ENCODE results near the gene HOXB2. TPM values are rescaled to one million over a fixed set of nuclear protein-coding genes. Genes with fewer than 3 reads are reported as not detected.

Gene HOXB2
- total RNA-seq, 2 donors from 2014 or later, result 4.8 to 5.5 TPM

DNA sequence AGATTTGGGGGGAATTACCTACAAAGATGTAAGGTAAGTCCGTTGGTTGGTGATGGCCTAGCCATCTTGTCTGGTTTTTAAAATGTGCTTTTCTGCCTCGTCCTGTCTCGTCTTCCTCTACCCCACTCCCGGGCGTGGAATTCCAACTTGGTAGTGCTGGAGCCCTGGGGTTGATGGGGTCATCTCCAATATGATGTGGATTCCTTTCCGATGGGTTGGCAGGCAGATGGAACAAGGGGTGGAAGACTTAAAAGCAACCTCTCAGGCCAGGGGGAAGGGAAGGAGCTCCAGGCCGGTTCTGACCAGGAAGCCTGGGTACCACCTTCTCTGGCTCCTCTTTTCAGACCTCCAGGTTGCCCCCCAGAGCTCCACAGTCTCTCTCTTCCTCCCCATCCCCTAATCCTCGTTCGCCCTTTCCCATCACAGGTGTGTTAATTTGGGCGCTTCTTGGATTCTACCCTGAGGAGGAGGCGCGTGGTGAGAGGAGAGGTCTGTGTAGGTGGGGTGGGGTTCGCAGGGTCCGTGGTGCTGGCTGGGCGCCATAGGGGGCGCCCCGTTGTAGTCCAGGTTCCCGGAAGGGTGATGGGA, 5.1 kb upstream of the HOXB2 start:
- Histone ChIP-seq H3K4me3 (no peak overlapping the region), H3K9me3 (no peaks in the 10 kb centered on the region), H3K36me3 (no peaks in the 10 kb centered on the region), H3K27me3 (peaks cover 4 to 5% of the 10 kb centered on the region in 2 donors), H3K27ac (no peak overlapping the region), H3K4me1 (peaks cover 0 to 13% of the 10 kb centered on the region in 2 donors)
- no peak for DNase-seq (ENCODE audit: low spot score)
- TF ChIP-seq, protein P1, sequence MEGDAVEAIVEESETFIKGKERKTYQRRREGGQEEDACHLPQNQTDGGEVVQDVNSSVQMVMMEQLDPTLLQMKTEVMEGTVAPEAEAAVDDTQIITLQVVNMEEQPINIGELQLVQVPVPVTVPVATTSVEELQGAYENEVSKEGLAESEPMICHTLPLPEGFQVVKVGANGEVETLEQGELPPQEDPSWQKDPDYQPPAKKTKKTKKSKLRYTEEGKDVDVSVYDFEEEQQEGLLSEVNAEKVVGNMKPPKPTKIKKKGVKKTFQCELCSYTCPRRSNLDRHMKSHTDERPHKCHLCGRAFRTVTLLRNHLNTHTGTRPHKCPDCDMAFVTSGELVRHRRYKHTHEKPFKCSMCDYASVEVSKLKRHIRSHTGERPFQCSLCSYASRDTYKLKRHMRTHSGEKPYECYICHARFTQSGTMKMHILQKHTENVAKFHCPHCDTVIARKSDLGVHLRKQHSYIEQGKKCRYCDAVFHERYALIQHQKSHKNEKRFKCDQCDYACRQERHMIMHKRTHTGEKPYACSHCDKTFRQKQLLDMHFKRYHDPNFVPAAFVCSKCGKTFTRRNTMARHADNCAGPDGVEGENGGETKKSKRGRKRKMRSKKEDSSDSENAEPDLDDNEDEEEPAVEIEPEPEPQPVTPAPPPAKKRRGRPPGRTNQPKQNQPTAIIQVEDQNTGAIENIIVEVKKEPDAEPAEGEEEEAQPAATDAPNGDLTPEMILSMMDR (IDR thresholded peaks at IDR 0.05), result no peak

DNA sequence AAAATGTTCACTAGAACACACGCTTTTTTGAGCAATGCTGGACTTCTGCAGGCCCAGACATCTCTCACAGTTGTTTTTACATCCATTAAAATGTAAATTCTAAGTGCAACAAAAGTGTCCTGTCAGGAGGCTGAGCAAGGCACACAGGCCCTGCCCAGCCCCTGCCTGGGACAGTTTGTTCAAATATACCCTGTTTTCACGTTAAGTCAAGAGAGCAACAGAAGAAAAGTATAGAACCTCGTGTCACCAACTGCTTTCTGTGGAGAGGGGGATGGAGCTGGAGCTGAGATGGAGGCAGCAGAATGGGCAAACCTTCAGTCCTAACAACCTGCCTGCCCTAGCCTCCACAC, 4.3 kb upstream of the HOXB2 start:
- TF ChIP-seq, protein P1 (IDR thresholded peaks at IDR 0.05), result no peak
- H3K27ac ChIP-seq, result no peak overlapping the region

DNA sequence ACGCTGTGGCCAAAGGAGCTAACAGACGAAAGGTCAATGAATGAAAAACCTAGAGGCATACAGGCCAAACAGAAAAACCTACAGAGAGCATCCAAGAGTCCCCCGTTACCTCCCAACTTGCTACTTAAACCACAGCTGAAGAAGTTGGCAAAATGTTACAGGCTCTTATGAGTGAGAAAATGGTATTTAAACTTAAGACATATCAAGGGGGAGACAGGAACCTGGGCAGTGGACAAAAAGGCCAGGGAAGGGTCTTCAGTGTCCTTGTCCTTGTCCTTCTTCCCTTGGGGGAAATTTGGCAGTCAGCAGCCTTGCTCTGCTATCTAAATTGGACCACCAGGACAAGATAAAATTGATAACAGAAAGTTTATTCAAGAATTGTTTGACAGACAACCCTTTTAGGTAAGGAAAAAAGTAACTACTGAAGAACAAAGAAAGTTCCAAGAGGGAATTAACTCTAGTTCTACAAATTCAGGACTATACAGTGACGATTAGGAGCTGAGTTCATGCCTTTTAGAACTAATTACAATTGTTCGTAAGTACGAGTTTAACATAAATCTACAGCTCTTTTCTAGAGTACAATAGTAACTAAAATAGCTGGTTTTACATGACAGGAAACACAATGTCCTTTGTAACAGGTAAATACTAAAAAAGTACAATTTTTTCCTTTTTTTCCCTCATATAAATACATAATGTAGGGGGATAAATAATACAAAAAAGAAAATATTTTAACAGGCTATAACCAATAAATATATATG, 3.8 kb upstream of the HOXB2 start:
- Histone ChIP-seq H3K4me1 (peaks cover 0 to 12% of the 10 kb centered on the region in 2 donors), H3K27me3 (peaks cover 4 to 6% of the 10 kb centered on the region in 2 donors), H3K4me3 (peak overlapping the region in 1 of 2 donors; percentile 30)

More for the DNA sequence above, 4.3 kb upstream of the HOXB2 start:
- Histone ChIP-seq H3K4me1 (peaks cover 0 to 14% of the 10 kb centered on the region in 2 donors), H3K36me3 (no peaks in the 10 kb centered on the region), H3K27me3 (peaks cover 4 to 8% of the 10 kb centered on the region in 2 donors), H3K9me3 (no peaks in the 10 kb centered on the region), H3K4me3 (no peak overlapping the region)
- DNase-seq (ENCODE audit: low spot score), result no peak

DNA sequence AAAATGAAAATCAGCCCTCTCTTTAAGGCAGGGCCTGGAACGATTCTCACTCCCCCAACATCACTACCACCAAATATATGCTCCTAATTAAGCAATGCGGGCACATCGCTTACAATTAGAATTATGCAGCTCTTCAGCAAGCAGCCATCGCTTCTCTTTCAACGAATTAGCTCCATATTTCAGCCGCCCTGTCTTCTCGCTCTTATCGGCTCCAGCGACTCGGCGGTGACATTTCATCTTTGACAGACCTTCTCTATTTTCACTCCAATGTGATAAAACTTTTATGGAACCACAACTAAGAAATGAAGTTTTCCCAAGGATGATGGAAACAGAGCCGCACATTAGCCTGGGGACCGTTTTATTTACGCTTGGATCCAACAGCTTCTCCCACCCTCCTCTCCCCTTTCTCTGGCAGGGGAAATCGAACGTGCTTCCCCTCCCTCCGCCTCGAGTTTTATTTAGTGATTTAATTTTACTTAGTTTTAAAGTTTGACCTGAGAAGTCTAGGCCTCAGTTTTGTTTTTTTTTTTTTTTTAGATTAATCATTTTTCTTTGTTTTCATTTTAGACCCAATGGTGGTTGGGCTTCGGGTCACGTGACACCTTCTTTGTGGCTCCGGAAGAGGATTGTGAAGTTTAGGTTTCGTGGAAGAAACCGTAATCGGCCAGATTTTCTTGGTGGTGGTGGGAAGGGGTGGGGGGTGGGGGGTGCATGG, 3.1 kb upstream of the HOXB2 start:
- Histone ChIP-seq H3K4me1 (peaks cover 0 to 19% of the 10 kb centered on the region in 2 donors), H3K4me3 (peak overlapping the region in 1 of 2 donors; percentile 30), H3K36me3 (no peaks in the 10 kb centered on the region), H3K9me3 (no peaks in the 10 kb centered on the region), H3K27ac (peak overlapping the region; percentile 83 to 90), H3K27me3 (peaks cover 4 to 9% of the 10 kb centered on the region in 2 donors)
- peak; percentile 73 for DNase-seq (ENCODE audit: low spot score)
- TF ChIP-seq, protein P1 (IDR thresholded peaks at IDR 0.05), result no peak

More for the DNA sequence above, 3.8 kb upstream of the HOXB2 start:
- peak overlapping the region in 1 of 2 donors; percentile 90 for H3K27ac ChIP-seq
- no peaks in the 10 kb centered on the region for H3K36me3 ChIP-seq
- H3K9me3 ChIP-seq, result no peaks in the 10 kb centered on the region
- no peak for DNase-seq (ENCODE audit: low spot score)
- TF ChIP-seq, protein P1 (IDR thresholded peaks at IDR 0.05), result no peak

DNA sequence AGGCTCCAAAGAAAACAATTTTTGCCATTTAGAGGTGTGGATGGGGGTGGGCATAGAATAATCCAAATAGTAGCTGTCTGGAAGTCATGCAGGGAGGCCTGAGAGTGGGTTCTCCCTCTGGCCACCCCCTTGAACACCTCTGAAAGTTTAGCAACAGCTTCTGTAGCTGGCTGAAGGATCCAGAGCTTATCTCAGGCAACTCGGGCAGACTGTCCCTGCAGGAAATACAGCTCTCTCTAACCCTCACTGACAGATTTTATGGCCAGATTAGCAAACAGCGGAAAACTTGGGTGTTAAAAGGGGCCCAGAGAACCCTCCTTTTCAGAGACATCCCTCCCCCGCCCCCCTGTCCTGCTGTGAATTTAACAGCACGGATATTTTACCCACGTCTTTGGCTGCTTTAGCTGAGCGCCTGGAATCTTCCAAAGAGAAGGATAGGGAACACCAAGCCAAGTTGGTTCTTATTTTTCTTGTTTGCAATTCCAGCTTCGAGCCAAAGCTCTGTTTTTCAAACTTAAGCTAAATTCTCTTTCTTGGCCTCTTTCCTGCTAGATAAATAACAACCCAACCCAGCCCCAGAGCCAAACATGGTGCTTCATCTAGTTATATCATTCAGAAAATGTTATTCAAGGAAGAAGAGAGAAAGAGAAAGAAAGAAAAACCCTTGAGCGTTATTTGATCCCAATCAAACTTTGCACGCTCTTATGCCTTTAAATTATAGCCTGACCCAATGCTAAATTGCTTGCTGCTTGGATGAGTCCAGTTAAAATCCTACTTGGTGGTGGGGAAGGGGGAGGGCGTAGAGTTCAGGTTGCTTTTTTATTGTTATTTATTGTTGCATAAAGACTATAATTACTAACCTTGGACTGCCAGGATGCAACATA, 2.3 kb upstream of the HOXB2 start:
- DNase-seq (ENCODE audit: low spot score), result no peak
- peak overlapping the region in 1 of 2 donors; percentile 30 for H3K4me3 ChIP-seq
- H3K27me3 ChIP-seq, result peaks cover 4 to 10% of the 10 kb centered on the region in 2 donors
- H3K27ac ChIP-seq, result peak overlapping the region; percentile 83 to 90
- H3K9me3 ChIP-seq, result no peaks in the 10 kb centered on the region
- TF ChIP-seq, protein P1 (IDR thresholded peaks at IDR 0.05), result no peak
- peaks cover 0 to 23% of the 10 kb centered on the region in 2 donors for H3K4me1 ChIP-seq
- H3K36me3 ChIP-seq, result no peaks in the 10 kb centered on the region
